ENCODE measurements around the gene C1orf122. TPM values are rescaled to one million over a fixed set of nuclear protein-coding genes. Genes with fewer than 3 reads are reported as not detected.

C1orf122 gene
- total and polyA plus RNA-seq, 2 of the 4 experiments (the other 2 are of a cell fraction) = 2.0 to 13.6 TPM

DNA sequence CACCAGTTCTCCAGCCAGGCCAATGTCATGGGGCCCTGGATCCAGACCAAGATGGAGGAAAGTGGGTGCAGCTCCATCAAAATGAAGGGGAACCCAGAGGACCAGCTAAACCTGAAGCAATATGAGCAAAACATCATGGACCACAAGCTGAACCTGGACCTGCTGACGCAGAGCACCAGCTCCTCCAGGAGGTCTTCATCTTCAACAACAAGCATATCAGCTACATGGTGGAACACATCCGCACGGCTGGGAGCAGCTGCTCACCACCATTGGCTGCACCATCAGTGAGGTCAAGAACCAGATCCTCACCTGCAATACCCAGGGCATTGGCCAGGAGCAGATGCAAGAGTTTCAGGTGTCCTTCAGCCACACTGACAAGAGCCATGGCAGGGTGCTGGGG, 28.9 kb upstream of the C1orf122 start:
- H3K9ac ChIP-seq (ENCODE audit: low read depth, low read length) = no peak overlapping the region
- H2AK5ac ChIP-seq (ENCODE audit: low read depth, low read length) = no peak overlapping the region
- ATAC-seq (ENCODE audit: low read depth) (no peak), DNase-seq (no peak)
- BruUV-seq (replicated peaks) = no TSS peak
- H4K91ac ChIP-seq (ENCODE audit: insufficient read depth, low read depth, low read length) = no peak overlapping the region
- H3K4me1 ChIP-seq (ENCODE audit: control insufficient read depth, insufficient read depth, low read length) = no peaks in the 10 kb centered on the region
- dilution Hi-C loops (cut with HindIII; ENCODE audit: low sequenced_read_pairs, unreplicated experiment) = no loop called here
- H3K79me1 ChIP-seq (ENCODE audit: low read depth in 1 of 2, low read length in 2 of 2) = no peaks in the 10 kb centered on the region
- peaks cover 5% of the 10 kb centered on the region; the same call in 1 of the 2 replicates for H3K27me3 ChIP-seq (ENCODE audit: control insufficient read depth, insufficient read depth, low read length)
- no peak overlapping the region for H3K56ac ChIP-seq (ENCODE audit: extremely low read depth, insufficient read depth, low read length)
- no peaks in the 10 kb centered on the region for H3K36me3 ChIP-seq (ENCODE audit: control insufficient read depth, insufficient read depth, low read length)
- no peak overlapping the region for H3K4me2 ChIP-seq (ENCODE audit: low read depth, low read length)
- intact Hi-C loops (cut with micrococcal nuclease) = no loop called here
- H2BK15ac ChIP-seq (ENCODE audit: low read depth, low read length) = no peak overlapping the region
- no peak overlapping the region for H2AFZ ChIP-seq (replicated peaks; ENCODE audit: low read length, poor library complexity)
- H3K4me3 ChIP-seq (ENCODE audit: insufficient read depth, low read depth, low read length) = no peak overlapping the region
- no peak overlapping the region for H3K27ac ChIP-seq (ENCODE audit: insufficient read depth, low read length)
- no peak overlapping the region for H4K5ac ChIP-seq (ENCODE audit: low read depth, low read length)
- CTCF ChIA-PET = no interaction called here
- H2BK120ac ChIP-seq (ENCODE audit: low read depth, low read length) = no peak overlapping the region
- H2AK9ac ChIP-seq (replicated peaks; ENCODE audit: low read depth, low read length, poor library complexity) = no peak overlapping the region
- 40% methylated on average over 1 of the region's 3 CpGs; no CpG with 5 or more reads in 1 of the 2 experiments for WGBS, 2 experiments (ENCODE audit: extremely low coverage in 2 of 2, insufficient read length in 1 of 2)
- H4K20me1 ChIP-seq (ENCODE audit: insufficient read depth, low read length) = no peaks in the 10 kb centered on the region
- no peak overlapping the region for H2BK5ac ChIP-seq (ENCODE audit: low read depth, low read length, poor library complexity, severe bottlenecking)
- no peaks in the 10 kb centered on the region for H3K9me3 ChIP-seq (ENCODE audit: control insufficient read depth, insufficient read depth, low read length)
- TF ChIP-seq RCOR1 (IDR thresholded peaks at IDR 0.05; ENCODE audit: insufficient replicate concordance, low read length) = no peak
- TF ChIP-seq RAD21 (IDR thresholded peaks at IDR 0.05; ENCODE audit: low read length) = no peak
- TF ChIP-seq FOS (IDR thresholded peaks at IDR 0.05; ENCODE audit: low read depth, low read length) = no peak
- TF ChIP-seq CHD1 (IDR thresholded peaks at IDR 0.05; ENCODE audit: low read depth, low read length) = no peak
- no peak for TF ChIP-seq NFE2L2 (IDR thresholded peaks at IDR 0.05; ENCODE audit: low read depth, low read length)
- TF ChIP-seq POLR2A (IDR thresholded peaks at IDR 0.05; ENCODE audit: low read depth, low read length) = no peak
- TF ChIP-seq, protein P1, sequence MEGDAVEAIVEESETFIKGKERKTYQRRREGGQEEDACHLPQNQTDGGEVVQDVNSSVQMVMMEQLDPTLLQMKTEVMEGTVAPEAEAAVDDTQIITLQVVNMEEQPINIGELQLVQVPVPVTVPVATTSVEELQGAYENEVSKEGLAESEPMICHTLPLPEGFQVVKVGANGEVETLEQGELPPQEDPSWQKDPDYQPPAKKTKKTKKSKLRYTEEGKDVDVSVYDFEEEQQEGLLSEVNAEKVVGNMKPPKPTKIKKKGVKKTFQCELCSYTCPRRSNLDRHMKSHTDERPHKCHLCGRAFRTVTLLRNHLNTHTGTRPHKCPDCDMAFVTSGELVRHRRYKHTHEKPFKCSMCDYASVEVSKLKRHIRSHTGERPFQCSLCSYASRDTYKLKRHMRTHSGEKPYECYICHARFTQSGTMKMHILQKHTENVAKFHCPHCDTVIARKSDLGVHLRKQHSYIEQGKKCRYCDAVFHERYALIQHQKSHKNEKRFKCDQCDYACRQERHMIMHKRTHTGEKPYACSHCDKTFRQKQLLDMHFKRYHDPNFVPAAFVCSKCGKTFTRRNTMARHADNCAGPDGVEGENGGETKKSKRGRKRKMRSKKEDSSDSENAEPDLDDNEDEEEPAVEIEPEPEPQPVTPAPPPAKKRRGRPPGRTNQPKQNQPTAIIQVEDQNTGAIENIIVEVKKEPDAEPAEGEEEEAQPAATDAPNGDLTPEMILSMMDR (conservative IDR thresholded peaks at IDR 0.05; ENCODE audit: low read depth, low read length) = no peak
- no peak for TF ChIP-seq RFX5 (IDR thresholded peaks at IDR 0.05; ENCODE audit: low read depth, low read length)
- TF ChIP-seq CEBPB (IDR thresholded peaks at IDR 0.05; ENCODE audit: low read depth, low read length) = no peak
- TF ChIP-seq MAFK (IDR thresholded peaks at IDR 0.05; ENCODE audit: low read depth, low read length) = no peak
- TF ChIP-seq SMC3 (IDR thresholded peaks at IDR 0.05; ENCODE audit: low read depth, low read length) = no peak
- TF ChIP-seq MAZ (IDR thresholded peaks at IDR 0.05; ENCODE audit: borderline replicate concordance, low read depth, low read length) = no peak
- TF ChIP-seq, protein P2, sequence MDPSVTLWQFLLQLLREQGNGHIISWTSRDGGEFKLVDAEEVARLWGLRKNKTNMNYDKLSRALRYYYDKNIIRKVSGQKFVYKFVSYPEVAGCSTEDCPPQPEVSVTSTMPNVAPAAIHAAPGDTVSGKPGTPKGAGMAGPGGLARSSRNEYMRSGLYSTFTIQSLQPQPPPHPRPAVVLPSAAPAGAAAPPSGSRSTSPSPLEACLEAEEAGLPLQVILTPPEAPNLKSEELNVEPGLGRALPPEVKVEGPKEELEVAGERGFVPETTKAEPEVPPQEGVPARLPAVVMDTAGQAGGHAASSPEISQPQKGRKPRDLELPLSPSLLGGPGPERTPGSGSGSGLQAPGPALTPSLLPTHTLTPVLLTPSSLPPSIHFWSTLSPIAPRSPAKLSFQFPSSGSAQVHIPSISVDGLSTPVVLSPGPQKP (IDR thresholded peaks at IDR 0.05; ENCODE audit: borderline replicate concordance, low read depth, low read length) = no peak
- TF ChIP-seq, protein P3, sequence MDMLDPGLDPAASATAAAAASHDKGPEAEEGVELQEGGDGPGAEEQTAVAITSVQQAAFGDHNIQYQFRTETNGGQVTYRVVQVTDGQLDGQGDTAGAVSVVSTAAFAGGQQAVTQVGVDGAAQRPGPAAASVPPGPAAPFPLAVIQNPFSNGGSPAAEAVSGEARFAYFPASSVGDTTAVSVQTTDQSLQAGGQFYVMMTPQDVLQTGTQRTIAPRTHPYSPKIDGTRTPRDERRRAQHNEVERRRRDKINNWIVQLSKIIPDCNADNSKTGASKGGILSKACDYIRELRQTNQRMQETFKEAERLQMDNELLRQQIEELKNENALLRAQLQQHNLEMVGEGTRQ (IDR thresholded peaks at IDR 0.05; ENCODE audit: low read depth, low read length) = no peak
- TF ChIP-seq BHLHE40 (IDR thresholded peaks at IDR 0.05; ENCODE audit: low read depth, low read length) = no peak
- TF ChIP-seq MXI1 (IDR thresholded peaks at IDR 0.05; ENCODE audit: borderline replicate concordance, low read depth, low read length) = no peak
- H4K8ac ChIP-seq (ENCODE audit: low read depth in 2 of 2, low read length in 2 of 2) = no peak overlapping the region
- H3K4ac ChIP-seq (ENCODE audit: low read depth, low read length) = no peak overlapping the region
- H3K9me1 ChIP-seq (ENCODE audit: insufficient read depth, low read length) = no peaks in the 10 kb centered on the region
- H2BK20ac ChIP-seq (ENCODE audit: low read depth, low read length) = no peak overlapping the region
- no peak overlapping the region for H3K23ac ChIP-seq (ENCODE audit: low read depth, low read length)
- POLR2A ChIA-PET (ENCODE audit: unreplicated experiment) = no interaction called here
- in situ Hi-C loops (cut with MboI; ENCODE audit: low sequenced_read_pairs) = no loop called here
- H3K14ac ChIP-seq (replicated peaks; ENCODE audit: low read depth, low read length) = no peak overlapping the region
- no peak overlapping the region for H3K18ac ChIP-seq (ENCODE audit: low read depth, low read length)
